Skeletal muscle satellite cell (primary cell): ENCODE data around the gene VPS41.

Source experiments
- H3K27me3 ChIP-seq: 2 replicates; pipeline ENCODE4 v1.7.0; 2013; ENCODE audit warnings: low read length; ENCODE audit not compliant: control insufficient read depth, insufficient read depth
- H3K36me3 ChIP-seq: 2 replicates; pipeline ENCODE4 v1.7.0; 2013; ENCODE audit warnings: mild to moderate bottlenecking, control low read depth, low read length; ENCODE audit not compliant: insufficient read depth
- H3K4me1 ChIP-seq: 2 replicates; pipeline ENCODE4 v1.7.0; 2013; ENCODE audit warnings: low read length; ENCODE audit not compliant: control insufficient read depth, insufficient read depth
- H3K4me2 ChIP-seq: 2 replicates; pipeline ENCODE4 v1.7.0; 2013; ENCODE audit warnings: mild to moderate bottlenecking, low read length
- H3K4me3 ChIP-seq: 2 replicates; pipeline ENCODE4 v1.7.0; 2013; ENCODE audit warnings: low read length
- H3K9ac ChIP-seq: 2 replicates; pipeline ENCODE4 v1.7.0; 2013; ENCODE audit warnings: mild to moderate bottlenecking, low read depth, low read length, moderate library complexity
- H3K9me3 ChIP-seq: replicated peaks from 2 replicates; pipeline ENCODE4 v1.7.0; 2013; ENCODE audit warnings: mild to moderate bottlenecking, control low read depth, low read length

The VPS41 gene

DNA sequence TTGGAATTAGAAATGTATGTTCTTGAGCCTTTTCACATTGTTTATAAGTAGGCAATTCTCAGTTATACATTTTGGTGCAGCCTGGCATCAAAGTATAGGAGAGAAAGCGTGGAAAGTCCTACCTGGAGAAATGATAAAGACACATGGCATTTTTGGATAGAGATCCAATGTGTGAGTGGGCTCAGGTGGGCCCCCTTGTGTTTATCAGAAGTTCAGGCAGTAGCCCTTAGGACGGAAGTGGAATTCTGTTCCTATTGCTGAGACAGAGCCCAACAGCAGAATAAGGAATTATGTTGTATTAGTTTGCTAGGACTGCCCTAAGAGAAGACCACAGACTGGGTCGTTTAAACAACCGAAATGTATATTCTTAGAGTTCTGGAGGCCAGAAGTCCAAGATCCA is 192.6 kb downstream of the VPS41 start:
- Histone ChIP-seq H3K4me2 (no peak overlapping the region), H3K4me1 (no peaks in the 10 kb centered on the region), H3K9me3 (no peaks in the 10 kb centered on the region), H3K4me3 (no peak overlapping the region), H3K9ac (no peak overlapping the region), H3K27me3 (no peaks in the 10 kb centered on the region), H3K36me3 (no peaks in the 10 kb centered on the region)

DNA sequence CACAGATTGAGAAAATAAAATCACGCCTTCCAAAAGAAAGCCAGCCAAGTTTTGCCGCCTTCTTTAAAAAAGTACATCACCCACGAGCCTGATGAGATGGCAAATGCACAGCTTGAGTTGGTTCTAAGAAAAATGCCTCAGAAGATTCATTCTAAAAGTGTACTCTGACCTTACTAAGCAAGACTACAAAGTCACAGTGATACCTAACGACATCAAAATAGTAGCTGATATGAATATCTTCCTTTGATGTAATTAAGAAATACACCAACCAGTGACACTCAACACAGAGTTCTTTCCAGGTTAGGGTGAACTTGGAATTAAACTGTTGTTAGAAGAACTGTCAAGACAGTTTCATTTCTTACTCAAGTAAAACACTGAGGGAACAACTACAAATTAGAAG is 199.9 kb downstream of the VPS41 start:
- no peaks in the 10 kb centered on the region for H3K27me3 ChIP-seq
- H3K4me2 ChIP-seq, result no peak overlapping the region
- no peak overlapping the region for H3K4me3 ChIP-seq

GRCh38 chr7:38704751-38705150 is 204.2 kb downstream of the VPS41 start:
- Histone ChIP-seq H3K9ac (no peak overlapping the region), H3K27me3 (no peaks in the 10 kb centered on the region), H3K9me3 (no peaks in the 10 kb centered on the region), H3K36me3 (no peaks in the 10 kb centered on the region), H3K4me3 (no peak overlapping the region), H3K4me1 (no peaks in the 10 kb centered on the region), H3K4me2 (no peak overlapping the region)

More for the DNA sequence above, 199.9 kb downstream of the VPS41 start:
- no peaks in the 10 kb centered on the region for H3K36me3 ChIP-seq
- no peaks in the 10 kb centered on the region for H3K9me3 ChIP-seq
- no peak overlapping the region for H3K9ac ChIP-seq
- H3K4me1 ChIP-seq, result no peaks in the 10 kb centered on the region

DNA sequence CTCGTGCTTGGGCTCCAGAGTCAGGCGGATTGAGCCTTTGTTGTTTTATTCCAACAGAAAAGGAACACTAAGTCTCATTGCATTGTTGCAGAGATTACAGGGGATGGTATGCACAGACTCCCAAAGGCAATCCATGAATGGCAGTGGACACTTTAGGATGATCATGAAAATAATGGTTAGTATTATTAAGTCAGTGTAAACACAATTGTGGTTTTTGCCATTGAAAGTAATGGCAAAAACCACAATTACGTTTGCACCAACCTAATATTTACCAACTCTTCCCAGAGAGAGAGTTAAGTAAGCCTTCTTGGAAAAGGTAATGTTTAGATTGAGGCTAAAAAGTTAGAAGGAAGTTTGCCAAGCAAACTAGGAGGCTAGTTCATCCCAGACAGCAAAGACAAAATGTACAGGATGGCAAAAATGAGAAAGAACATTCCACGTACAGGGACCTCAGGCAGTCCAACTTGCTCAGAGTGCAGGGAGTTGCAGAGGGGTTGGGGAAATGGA is 204.9 kb downstream of the VPS41 start:
- no peaks in the 10 kb centered on the region for H3K36me3 ChIP-seq
- H3K4me1 ChIP-seq, result no peaks in the 10 kb centered on the region
- H3K9ac ChIP-seq, result no peak overlapping the region
- H3K4me2 ChIP-seq, result no peak overlapping the region
- no peaks in the 10 kb centered on the region for H3K27me3 ChIP-seq
- no peak overlapping the region for H3K4me3 ChIP-seq
- H3K9me3 ChIP-seq, result no peaks in the 10 kb centered on the region

- Histone ChIP-seq H3K36me3 (no peaks in the 10 kb centered on the region), H3K4me2 (no peak overlapping the region), H3K9ac (no peak overlapping the region)
Measured at GRCh38 chr7:38703093-38703492, 205.9 kb downstream of the VPS41 start.

GRCh38 chr7:38702002-38702535 is 206.9 kb downstream of the VPS41 start:
- no peaks in the 10 kb centered on the region for H3K36me3 ChIP-seq
- no peaks in the 10 kb centered on the region for H3K4me1 ChIP-seq
- no peak overlapping the region for H3K4me3 ChIP-seq
- no peaks in the 10 kb centered on the region for H3K27me3 ChIP-seq
- no peak overlapping the region for H3K4me2 ChIP-seq
- H3K9me3 ChIP-seq, result no peaks in the 10 kb centered on the region
- no peak overlapping the region for H3K9ac ChIP-seq

More at GRCh38 chr7:38703093-38703492, 205.9 kb downstream of the VPS41 start:
- Histone ChIP-seq H3K4me3 (no peak overlapping the region), H3K9me3 (no peaks in the 10 kb centered on the region), H3K27me3 (no peaks in the 10 kb centered on the region), H3K4me1 (no peaks in the 10 kb centered on the region)

- no peaks in the 10 kb centered on the region for H3K36me3 ChIP-seq
- no peak overlapping the region for H3K4me3 ChIP-seq
- H3K9me3 ChIP-seq, result no peaks in the 10 kb centered on the region
- no peak overlapping the region for H3K9ac ChIP-seq
- H3K4me2 ChIP-seq, result no peak overlapping the region
- no peaks in the 10 kb centered on the region for H3K4me1 ChIP-seq
- H3K27me3 ChIP-seq, result no peaks in the 10 kb centered on the region
Measured at GRCh38 chr7:38700116-38700515, 208.9 kb downstream of the VPS41 start.

DNA sequence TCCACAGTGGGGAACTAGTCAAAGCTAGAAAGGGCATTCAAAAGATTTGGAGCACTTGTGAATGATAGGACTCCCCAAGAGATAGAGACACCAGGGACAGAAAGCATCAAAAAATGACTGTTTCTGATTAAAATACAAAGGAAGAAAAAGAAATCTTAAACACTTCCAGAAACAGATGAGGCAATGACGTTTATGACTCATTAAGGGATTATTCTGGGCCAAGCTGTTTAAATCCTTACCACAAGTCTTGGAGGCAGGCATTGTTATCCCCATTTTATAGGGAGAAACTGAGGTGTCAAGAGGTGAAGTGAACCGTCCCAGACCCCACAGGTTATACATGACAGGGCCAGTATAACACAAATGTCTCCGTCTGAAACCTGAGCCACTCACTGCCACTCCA is 209.5 kb downstream of the VPS41 start:
- no peaks in the 10 kb centered on the region for H3K36me3 ChIP-seq
- no peak overlapping the region for H3K9ac ChIP-seq
- H3K4me1 ChIP-seq, result no peaks in the 10 kb centered on the region
- no peak overlapping the region for H3K4me3 ChIP-seq
- no peaks in the 10 kb centered on the region for H3K27me3 ChIP-seq
- H3K9me3 ChIP-seq, result no peaks in the 10 kb centered on the region
- H3K4me2 ChIP-seq, result no peak overlapping the region

DNA sequence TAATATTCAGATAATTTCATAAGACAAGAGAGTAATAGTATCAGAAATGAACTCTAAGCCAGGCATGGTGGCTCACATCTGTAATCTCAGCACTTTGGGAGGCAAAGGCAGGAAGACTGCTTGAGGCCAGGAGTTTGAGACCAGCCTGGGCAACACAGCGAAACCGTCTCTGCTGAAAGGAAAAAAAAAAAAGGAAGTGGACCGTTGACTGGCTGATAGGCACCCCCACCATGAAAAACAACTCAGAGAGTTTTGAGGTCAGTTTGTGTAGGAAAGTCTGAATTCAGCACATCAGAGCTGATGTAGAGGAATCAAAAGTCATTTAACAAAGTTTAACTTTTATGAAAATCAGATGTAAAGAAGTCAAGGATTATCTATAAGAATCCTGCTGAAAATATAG is 214.7 kb downstream of the VPS41 start:
- Histone ChIP-seq H3K9ac (no peak overlapping the region), H3K9me3 (no peaks in the 10 kb centered on the region), H3K4me1 (no peaks in the 10 kb centered on the region), H3K4me3 (no peak overlapping the region), H3K4me2 (no peak overlapping the region), H3K27me3 (no peaks in the 10 kb centered on the region), H3K36me3 (no peaks in the 10 kb centered on the region)

- no peaks in the 10 kb centered on the region for H3K36me3 ChIP-seq
- H3K9me3 ChIP-seq, result no peaks in the 10 kb centered on the region
- H3K27me3 ChIP-seq, result no peaks in the 10 kb centered on the region
- H3K4me1 ChIP-seq, result no peaks in the 10 kb centered on the region
- H3K9ac ChIP-seq, result no peak overlapping the region
- H3K4me3 ChIP-seq, result no peak overlapping the region
- no peak overlapping the region for H3K4me2 ChIP-seq
Measured at GRCh38 chr7:38686888-38687287, 222.1 kb downstream of the VPS41 start.

GRCh38 chr7:38685851-38686250 is 223.1 kb downstream of the VPS41 start:
- no peak overlapping the region for H3K4me2 ChIP-seq
- H3K9ac ChIP-seq, result no peak overlapping the region
- no peak overlapping the region for H3K4me3 ChIP-seq
- no peaks in the 10 kb centered on the region for H3K36me3 ChIP-seq
- H3K9me3 ChIP-seq, result no peaks in the 10 kb centered on the region
- H3K27me3 ChIP-seq, result no peaks in the 10 kb centered on the region
- H3K4me1 ChIP-seq, result no peaks in the 10 kb centered on the region

DNA sequence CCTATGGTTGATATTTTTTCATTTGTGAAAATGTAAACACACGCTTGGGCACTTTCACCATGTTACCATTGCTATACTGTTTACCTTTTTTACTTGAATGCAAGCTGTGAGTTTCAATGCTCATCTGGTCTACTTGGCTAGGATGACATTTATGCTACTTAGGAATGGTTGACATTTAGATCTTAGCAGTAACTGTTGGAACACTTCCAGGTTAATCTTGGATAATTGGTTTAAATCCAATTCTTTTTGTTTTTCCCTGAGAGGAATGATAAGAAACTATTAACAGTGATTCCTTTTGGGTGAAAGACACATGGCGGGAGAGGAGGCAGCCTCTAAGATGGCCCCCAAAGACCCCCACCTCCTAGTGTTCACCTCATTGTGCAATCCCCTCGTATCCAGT is 226.4 kb downstream of the VPS41 start:
- Histone ChIP-seq H3K36me3 (no peaks in the 10 kb centered on the region), H3K27me3 (no peaks in the 10 kb centered on the region), H3K4me2 (no peak overlapping the region), H3K9ac (no peak overlapping the region), H3K4me3 (no peak overlapping the region), H3K9me3 (no peaks in the 10 kb centered on the region), H3K4me1 (peaks cover 5% of the 10 kb centered on the region)
